Gastroesophageal sphincter (tissue), 4 donors: ENCODE results near the gene ZBTB42. TPM values are rescaled to one million over a fixed set of nuclear protein-coding genes. Genes with fewer than 3 reads are reported as not detected.

Experiments
- ATAC-seq: fragments of 150-250 bp; one replicate; pipeline ENCODE4 v1.9.1; 2016; ENCODE audit warnings: mild to moderate bottlenecking, moderate library complexity
- H3K27ac ChIP-seq, 4 donors: fragments of 200-600 bp; sonication (generic) in 3 of 4; 1 replicate in 3 of 4; 2 replicates in 1 of 4; pipeline ENCODE4 v1.5.1; 2016 to 2019
- H3K27me3 ChIP-seq: fragments of 200-600 bp; sonication (generic); one replicate; pipeline ENCODE4 v1.5.1; 2019
- H3K36me3 ChIP-seq, 2 donors: fragments of 200-600 bp; sonication (generic); one replicate each; pipeline ENCODE4 v1.5.1; 2019; ENCODE audit warnings: control low read depth in 1 of 2
- H3K4me1 ChIP-seq, 3 donors: fragments of 200-600 bp; sonication (generic); 1 replicate in 2 of 3; 2 replicates in 1 of 3; pipeline ENCODE4 v1.5.1; 2016 to 2019; ENCODE audit warnings: control low read depth in 2 of 3
- H3K4me3 ChIP-seq, 2 donors: fragments of 200-600 bp; sonication (generic); one replicate each; pipeline ENCODE4 v1.5.1; 2019; ENCODE audit warnings: mild to moderate bottlenecking in 1 of 2, moderate library complexity in 1 of 2
- H3K9me3 ChIP-seq, 3 donors: fragments of 200-600 bp; sonication (generic); one replicate each; pipeline ENCODE4 v1.5.1; 2017 to 2019; ENCODE audit warnings: control low read depth in 2 of 3
- EP300 ChIP-seq: sonication (generic); formaldehyde crosslinking; IDR thresholded peaks from one replicate; pipeline ENCODE4 v1.6.1; 2017; ENCODE audit warnings: antibody characterized with exemption, mild to moderate bottlenecking
- POLR2A ChIP-seq, 2 donors: fragments of 450-650 bp; IDR thresholded peaks; one replicate each; pipeline ENCODE4 v1.6.1; 2017; ENCODE audit warnings: antibody characterized with exemption in 2 of 2, mild to moderate bottlenecking in 2 of 2, moderate library complexity in 1 of 2
- POLR2AphosphoS5 ChIP-seq: sonication (generic); formaldehyde crosslinking; IDR thresholded peaks from one replicate; pipeline ENCODE4 v1.6.1; 2017; ENCODE audit warnings: antibody characterized with exemption
- WGBS, 2 donors: methylation state at CpG; one replicate each; pipeline ENCODE4 v1.1.5; 2018; ENCODE audit warnings: low coverage in 1 of 2; 5-methylcytosine and 5-hydroxymethylcytosine counted together
- total RNA-seq, 4 donors: library from RNA; depleted of rRNA; stranded (reverse); fragments of >200 nt; gene quantifications; one replicate each; pipeline ENCODE4 v1.1.0, GENCODE V29; 2016
- TF ChIP-seq, protein P1 (sequence below), 4 experiments: fragments of 200-600 bp in 2 of 4; fragments of 450-650 bp in 2 of 4; sonication (generic) in 1 of 4; IDR thresholded peaks; one replicate each; pipeline ENCODE4 v1.5.1; 2017 to 2019; ENCODE audit warnings: antibody characterized with exemption in 4 of 4, mild to moderate bottlenecking in 2 of 4, moderate library complexity in 2 of 4

The ZBTB42 gene
- total RNA-seq, 4 donors from 2014 or later, result 2.0 to 4.8 (median 3.2) TPM

DNA sequence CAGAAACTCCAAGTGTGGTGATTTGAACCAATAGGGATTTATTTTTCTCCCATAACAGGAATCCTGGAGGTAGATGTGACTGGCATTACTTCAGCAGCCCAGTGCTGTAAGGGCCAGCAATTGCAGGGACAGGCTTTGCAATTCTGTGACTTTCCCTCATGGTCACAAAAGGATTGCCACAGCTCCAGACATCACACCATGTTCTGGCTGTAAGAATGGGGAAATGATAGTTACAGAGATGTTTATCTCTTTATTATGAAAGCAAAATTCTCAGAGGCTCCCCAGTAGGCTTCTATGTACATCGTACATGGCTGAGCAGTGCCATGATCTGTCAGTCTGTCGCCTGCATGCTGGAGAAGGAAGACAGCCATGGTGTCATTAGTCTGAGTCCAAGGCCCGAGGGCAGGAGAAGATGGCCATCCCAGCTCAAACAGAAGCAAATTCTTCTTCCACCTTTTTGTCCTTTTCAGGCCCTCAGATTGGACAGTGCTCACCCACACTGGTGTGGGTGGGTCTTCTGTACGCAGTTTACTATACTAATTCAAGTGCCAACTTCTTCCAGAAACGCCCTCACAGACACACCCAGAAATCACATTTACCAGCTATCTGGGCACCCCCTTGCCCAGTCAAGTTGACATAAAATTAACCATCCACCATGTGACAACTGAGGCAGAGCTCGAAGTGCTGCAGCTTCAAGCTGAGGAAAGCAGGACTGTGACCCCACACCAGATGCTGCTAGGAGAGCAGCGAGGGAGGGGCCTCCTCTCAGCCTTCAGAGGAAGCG is 17.2 kb downstream of the ZBTB42 start:
- ATAC-seq, result no peak
- TF ChIP-seq POLR2A (IDR thresholded peaks at IDR 0.05) (no peak), POLR2AphosphoS5 (no peak), EP300 (no peak)
- TF ChIP-seq, protein P1, sequence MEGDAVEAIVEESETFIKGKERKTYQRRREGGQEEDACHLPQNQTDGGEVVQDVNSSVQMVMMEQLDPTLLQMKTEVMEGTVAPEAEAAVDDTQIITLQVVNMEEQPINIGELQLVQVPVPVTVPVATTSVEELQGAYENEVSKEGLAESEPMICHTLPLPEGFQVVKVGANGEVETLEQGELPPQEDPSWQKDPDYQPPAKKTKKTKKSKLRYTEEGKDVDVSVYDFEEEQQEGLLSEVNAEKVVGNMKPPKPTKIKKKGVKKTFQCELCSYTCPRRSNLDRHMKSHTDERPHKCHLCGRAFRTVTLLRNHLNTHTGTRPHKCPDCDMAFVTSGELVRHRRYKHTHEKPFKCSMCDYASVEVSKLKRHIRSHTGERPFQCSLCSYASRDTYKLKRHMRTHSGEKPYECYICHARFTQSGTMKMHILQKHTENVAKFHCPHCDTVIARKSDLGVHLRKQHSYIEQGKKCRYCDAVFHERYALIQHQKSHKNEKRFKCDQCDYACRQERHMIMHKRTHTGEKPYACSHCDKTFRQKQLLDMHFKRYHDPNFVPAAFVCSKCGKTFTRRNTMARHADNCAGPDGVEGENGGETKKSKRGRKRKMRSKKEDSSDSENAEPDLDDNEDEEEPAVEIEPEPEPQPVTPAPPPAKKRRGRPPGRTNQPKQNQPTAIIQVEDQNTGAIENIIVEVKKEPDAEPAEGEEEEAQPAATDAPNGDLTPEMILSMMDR (IDR thresholded peaks at IDR 0.05), result no peak

DNA sequence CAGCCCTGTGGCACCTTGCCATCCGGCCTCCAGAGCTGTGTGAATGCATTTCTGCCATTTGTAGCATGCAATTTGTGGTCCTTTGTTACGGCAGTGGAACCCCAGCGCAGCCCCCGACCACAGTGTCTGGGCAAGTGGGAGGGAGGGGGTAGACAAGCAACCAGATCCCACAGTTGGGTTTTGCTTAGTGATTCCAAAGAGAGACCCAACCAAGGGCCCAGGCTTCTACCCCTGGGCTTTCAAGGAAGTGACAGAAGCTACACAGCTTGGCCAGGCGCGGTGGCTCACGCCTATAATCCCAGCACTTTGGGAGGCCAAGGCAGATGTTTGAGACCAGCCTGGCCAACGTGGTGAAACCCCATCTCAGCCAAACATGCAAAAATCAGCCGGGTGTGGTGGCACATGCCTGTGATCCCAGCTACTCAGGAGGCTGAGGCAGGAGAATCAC is 17.8 kb downstream of the ZBTB42 start:
- 95% methylated on average over 4 of the region's 9 CpGs; no CpG with 5 or more reads in 1 of the 2 donors for WGBS, 2 donors
- no peaks in the 10 kb centered on the region for H3K9me3 ChIP-seq
- H3K4me3 ChIP-seq, result no peak overlapping the region
- no peak overlapping the region for H3K27ac ChIP-seq
- no peaks in the 10 kb centered on the region for H3K27me3 ChIP-seq
- peaks cover 0 to 43% (median 18%) of the 10 kb centered on the region in 3 donors for H3K4me1 ChIP-seq
- no peak for ATAC-seq
- TF ChIP-seq EP300 (no peak), POLR2A (IDR thresholded peaks at IDR 0.05) (no peak), POLR2AphosphoS5 (no peak)
- TF ChIP-seq, protein P1 (IDR thresholded peaks at IDR 0.05), result no peak
- peaks cover 0 to 5% of the 10 kb centered on the region in 2 donors for H3K36me3 ChIP-seq

More for the DNA sequence above, 17.2 kb downstream of the ZBTB42 start:
- no peak overlapping the region for H3K4me3 ChIP-seq
- no peaks in the 10 kb centered on the region for H3K9me3 ChIP-seq
- H3K27ac ChIP-seq, result no peak overlapping the region
- peaks cover 0 to 48% (median 18%) of the 10 kb centered on the region in 3 donors for H3K4me1 ChIP-seq
- H3K36me3 ChIP-seq, result peaks cover 0 to 5% of the 10 kb centered on the region in 2 donors
- H3K27me3 ChIP-seq, result no peaks in the 10 kb centered on the region
- WGBS, 2 donors, result 98 to 100% methylated on average over 2 to 5 of the region's 8 CpGs

DNA sequence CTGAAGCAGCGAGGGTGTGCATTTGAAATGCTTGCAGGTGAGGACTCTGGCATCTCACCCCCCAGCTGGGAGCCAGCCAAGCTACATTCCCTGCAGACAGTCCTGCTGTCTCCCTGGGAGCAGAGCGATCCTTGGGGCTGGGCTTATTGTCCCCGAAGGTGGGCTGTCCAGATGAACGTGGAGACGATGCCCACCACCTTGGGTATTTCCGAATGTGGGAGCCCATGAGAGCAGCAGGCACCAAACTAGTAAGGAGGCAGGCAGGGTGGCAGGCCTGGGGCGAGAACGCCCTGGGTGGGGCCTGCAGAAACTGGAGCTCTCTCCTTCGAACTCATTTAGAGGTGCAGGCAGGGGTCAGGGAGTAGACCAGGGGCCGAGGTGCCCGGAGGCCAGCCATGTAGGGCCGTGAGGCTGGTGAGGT is 18.5 kb downstream of the ZBTB42 start:
- H3K9me3 ChIP-seq, result no peaks in the 10 kb centered on the region
- H3K36me3 ChIP-seq, result peaks cover 0 to 5% of the 10 kb centered on the region in 2 donors
- H3K4me3 ChIP-seq, result no peak overlapping the region
- 84% methylated on average over 9 of the region's 12 CpGs; no CpG with 5 or more reads in 1 of the 2 donors for WGBS, 2 donors
- ATAC-seq, result no peak
- peaks cover 0 to 36% (median 14%) of the 10 kb centered on the region in 3 donors for H3K4me1 ChIP-seq
- no peaks in the 10 kb centered on the region for H3K27me3 ChIP-seq
- H3K27ac ChIP-seq, result no peak overlapping the region
- TF ChIP-seq POLR2AphosphoS5 (no peak), POLR2A (IDR thresholded peaks at IDR 0.05) (no peak), EP300 (no peak)
- TF ChIP-seq, protein P1 (IDR thresholded peaks at IDR 0.05), result no peak

DNA sequence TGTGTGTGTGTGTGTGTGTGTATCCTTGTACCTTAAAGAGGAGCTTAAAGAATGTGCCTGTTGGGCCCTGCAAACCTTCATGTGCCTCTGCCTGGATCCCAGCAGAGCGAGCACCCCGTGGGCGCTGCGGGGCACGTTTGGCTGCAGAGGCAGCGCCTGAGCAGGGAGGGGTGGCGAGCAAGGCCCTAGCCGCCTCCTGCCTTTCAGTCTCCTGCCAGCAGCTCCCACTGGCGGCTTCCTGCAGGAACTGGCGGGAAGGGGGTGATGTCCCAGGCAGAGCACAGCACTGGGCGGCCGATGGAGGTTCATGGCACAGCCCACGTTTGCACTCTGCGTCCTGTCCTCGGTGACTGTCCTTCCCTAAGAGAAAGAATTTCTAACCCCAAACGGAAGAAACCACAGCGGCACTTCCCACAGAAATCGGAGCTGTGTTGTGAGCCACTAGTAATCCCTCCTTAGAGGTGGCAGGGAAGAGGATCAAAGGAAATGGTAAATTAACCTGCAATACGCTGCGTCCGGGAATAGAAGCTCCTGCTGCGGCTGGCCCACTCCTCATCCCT is 19.8 kb downstream of the ZBTB42 start:
- no peak overlapping the region for H3K27ac ChIP-seq
- 13% methylated on average over 3 of the region's 22 CpGs; no CpG with 5 or more reads in 1 of the 2 donors for WGBS, 2 donors
- peaks cover 0 to 5% of the 10 kb centered on the region in 2 donors for H3K36me3 ChIP-seq
- H3K9me3 ChIP-seq, result no peaks in the 10 kb centered on the region
- TF ChIP-seq EP300, result no peak
- peak; percentile 12 for TF ChIP-seq POLR2AphosphoS5
- TF ChIP-seq, protein P1 (IDR thresholded peaks at IDR 0.05), result peak in 3 of 4 experiments; percentile 51 to 61 (median 51)
- TF ChIP-seq POLR2A (IDR thresholded peaks at IDR 0.05), result no peak
- no peaks in the 10 kb centered on the region for H3K27me3 ChIP-seq
- ATAC-seq, result peak; percentile 20
- H3K4me1 ChIP-seq, result peaks cover 0 to 29% (median 9%) of the 10 kb centered on the region in 3 donors
- no peak overlapping the region for H3K4me3 ChIP-seq
